HG02852 (cell line): ENCODE measurements around the gene PCSK5.

ENCODE experiments used
- ATAC-seq: cut with Tn5 transposase; IDR thresholded peaks from one replicate; pipeline ENCODE4 v1.9.1; 2021; ENCODE audit warnings: mild to moderate bottlenecking, moderate library complexity; ENCODE audit not compliant: unreplicated experiment

The PCSK5 gene

DNA sequence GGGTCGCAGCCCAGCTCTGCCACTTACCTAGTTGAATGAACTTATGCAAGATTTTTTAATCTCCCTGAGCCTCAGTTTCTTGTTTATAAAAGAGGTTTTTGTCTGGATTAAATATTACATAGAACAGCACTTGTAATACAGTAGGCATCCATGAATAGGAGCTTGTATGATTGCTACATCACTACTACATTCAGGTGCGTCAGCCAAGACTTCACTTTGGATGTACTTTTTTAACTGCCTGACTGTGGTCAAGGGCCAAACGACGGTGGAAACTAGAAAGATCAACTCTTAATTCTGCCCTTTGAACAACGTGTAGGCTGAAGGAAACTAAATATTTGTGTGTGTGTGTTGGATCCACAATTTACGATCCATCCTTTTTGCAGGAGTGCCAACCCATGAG lies 330.9 kb downstream of the PCSK5 start:
- no peak for ATAC-seq

DNA sequence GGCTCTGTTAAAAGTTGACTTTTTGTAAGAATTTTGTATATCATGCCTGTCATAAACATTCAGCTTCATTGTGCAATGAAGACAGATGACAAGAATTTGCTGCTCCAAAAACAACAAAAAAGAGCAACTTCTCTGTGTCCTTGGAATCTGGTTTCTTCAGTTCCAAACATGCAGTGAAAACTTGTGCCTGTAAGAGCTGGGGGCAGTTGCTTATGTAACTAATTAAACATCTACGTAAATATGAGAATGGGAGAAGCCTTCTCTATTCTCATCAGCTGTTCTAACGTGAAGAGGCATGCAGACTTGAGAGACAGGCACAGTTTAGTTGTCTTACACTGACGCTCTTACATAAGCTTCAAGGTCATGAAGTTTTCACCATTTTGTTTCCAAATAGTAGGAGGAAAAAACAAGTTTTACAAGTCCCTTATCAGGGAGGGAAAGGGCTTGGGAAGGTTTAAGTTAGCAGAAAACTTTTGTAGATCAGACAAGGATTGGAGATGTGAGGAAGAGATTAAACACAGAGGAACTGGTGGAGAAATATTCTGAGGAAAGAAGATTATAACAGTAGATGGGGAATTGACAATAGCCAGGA lies 333.4 kb downstream of the PCSK5 start:
- no peak for ATAC-seq

GRCh38 chr9:76227156-76227555 lies 336.7 kb downstream of the PCSK5 start:
- no peak for ATAC-seq

- ATAC-seq: no peak
These were observed 340.5 kb downstream of the PCSK5 start for GRCh38 chr9:76231001-76231400.

DNA sequence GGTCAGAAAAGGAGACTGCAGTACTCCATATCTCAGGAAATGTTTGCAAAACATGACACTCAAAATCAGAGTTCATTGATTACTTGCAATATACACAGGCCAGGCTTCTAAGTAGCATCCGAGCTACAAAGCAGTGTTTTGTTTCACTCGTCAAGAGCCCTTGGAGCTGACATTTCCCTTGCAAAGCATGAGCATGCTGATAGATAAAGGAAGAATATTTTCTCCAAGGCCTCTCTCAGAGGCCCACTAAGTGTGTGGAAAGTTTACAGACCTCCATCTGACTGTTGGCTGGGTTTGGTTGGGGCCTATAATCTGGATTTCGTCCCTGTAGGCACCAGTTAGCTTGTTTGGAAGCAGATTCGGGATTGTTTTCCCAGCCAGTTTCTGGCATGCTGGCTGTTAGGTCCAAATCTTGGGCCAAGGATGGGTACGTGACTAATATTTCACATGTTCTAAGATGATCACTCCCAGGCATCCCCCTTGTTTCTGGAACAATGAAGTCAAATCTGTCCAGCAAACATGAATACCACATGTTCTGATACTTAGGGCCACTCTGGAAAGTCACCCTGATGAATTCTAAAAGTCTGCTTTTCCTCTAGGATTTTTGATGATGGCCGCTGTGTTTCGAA lies 342.5 kb downstream of the PCSK5 start:
- no peak for ATAC-seq

DNA sequence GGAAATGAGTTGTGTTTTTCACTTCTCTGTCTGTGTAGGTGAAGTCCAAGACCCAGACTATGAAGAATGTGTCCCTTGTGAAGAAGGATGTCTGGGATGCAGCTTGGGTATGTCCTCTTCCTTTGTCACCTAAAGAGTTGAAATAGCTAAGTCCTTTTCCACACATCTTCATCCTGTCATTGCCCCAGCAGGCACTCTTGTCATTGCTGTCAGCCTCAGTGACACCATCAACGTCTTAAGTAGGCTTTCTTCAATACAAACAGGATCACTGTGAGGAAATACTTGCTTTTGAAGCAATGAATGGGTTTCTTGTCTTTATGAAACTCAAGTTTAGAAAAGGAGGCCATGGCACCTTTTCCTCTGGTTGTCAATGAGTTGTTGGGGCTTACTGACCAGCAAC lies 350.1 kb downstream of the PCSK5 start:
- no peak for ATAC-seq

- ATAC-seq: no peak
These were observed 355.0 kb downstream of the PCSK5 start for GRCh38 chr9:76245518-76245917.

GRCh38 chr9:76246680-76247079 lies 356.2 kb downstream of the PCSK5 start:
- ATAC-seq: no peak

- no peak for ATAC-seq
These were observed 357.0 kb downstream of the PCSK5 start for GRCh38 chr9:76247426-76247825.

GRCh38 chr9:76249309-76249708 lies 358.8 kb downstream of the PCSK5 start:
- no peak for ATAC-seq

- ATAC-seq: no peak
These were observed 365.4 kb downstream of the PCSK5 start for GRCh38 chr9:76255781-76256455.

- ATAC-seq: no peak
These were observed 366.8 kb downstream of the PCSK5 start for GRCh38 chr9:76257311-76257710.

DNA sequence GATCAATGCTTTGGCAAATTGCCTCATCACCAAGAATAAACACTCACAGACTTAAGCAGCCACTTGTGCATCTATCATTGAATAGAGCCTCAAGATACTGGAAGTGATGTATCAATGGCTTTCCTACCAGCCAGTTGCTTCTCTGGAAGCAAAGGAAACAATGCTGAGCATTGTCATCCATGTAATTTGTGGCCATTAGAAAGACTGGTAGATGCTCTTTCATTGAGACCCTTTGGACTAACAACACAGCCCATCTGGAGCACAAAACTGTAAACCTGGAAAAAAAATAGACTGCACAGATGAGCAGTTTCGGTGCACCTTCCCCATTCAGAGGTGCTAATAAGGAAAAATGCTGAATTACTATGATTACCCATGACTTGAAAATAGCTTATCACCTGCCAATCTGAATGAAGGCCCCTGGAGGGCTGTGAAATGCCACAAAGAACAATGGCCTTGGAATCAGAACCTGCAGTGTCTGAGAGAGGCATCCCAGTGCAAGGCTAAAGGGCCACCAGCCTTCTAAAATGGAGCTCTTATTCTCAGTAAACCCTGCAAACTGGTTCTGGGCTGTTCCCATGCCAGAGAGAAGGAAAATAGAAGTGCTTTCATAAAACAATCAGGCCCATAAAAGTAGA lies 376.3 kb downstream of the PCSK5 start:
- ATAC-seq: no peak

GRCh38 chr9:76267284-76267652 lies 376.8 kb downstream of the PCSK5 start:
- no peak for ATAC-seq

DNA sequence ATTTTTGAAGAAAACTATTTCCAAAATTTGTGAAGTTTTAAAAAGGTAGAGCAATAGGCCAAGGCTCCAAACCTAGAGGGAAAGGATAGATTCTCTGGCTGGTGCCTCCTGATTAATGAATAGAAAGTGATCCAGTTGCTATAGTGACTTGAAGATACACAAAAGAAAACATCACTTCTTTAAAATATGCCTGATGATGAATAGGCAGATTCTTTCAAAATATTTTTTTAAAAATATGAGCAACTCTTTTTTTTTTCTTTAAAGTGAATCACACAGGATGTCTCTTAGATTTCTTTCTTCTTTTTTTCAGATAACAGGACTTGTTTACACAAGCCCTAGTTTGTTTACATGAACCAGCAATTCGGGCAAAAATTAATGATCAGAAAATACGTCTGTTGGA lies 379.3 kb downstream of the PCSK5 start:
- ATAC-seq: no peak

DNA sequence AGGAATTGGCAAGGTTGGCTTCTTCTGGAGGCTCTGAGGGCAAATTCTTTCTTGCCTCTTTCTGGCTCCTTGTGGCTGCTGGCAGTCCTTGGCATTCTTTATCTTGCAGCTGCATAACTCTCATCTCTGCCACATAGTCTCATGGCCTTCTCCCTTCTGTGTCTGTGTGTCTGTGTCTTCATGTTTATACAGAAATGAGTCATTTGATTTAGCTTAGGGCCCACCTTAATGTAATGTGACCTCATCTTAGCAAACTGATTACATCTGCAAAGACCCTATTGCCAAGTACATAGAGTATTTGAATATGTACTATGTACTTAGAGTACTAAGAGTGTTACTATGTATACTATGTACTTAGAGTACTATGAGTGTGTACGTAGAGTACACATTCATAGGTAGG lies 381.3 kb downstream of the PCSK5 start:
- ATAC-seq: no peak

DNA sequence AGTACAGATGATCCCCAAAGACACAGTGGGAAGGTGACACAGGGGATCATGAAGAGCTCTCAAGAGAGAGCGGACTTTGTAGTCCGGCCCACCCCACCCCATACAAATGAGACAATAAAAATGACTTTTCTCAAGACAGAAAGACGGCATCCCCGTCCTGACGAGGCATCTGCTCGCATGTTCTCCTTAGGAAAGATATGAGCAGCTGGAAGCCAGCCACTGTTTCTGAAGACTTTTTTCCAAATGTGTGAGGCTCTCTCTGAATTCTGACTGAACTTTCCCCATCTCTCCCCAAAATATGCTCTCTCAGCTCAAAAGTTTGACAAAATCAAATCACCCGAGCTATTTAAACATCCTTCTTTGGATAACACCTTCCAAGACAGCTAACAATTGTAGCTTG lies 398.6 kb downstream of the PCSK5 start:
- no peak for ATAC-seq

DNA sequence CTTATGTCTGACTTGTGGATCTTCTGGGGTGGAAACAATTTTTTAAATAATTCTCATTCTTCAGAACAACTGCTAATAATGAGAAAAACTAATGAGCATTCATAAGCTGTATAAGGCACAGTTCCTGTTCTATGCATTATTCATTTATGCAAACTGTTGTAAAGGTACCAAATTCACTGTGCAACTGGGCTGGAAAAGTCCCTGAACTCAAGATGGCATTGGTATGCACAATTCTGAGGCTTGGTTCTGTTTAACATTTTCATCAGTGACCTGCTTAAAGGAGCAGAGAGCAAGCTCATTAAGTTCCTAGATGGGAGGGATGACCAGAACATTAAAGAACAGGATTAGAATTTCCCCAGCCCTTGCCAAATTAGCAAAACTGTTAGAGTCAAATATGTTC lies 399.2 kb downstream of the PCSK5 start:
- no peak for ATAC-seq

DNA sequence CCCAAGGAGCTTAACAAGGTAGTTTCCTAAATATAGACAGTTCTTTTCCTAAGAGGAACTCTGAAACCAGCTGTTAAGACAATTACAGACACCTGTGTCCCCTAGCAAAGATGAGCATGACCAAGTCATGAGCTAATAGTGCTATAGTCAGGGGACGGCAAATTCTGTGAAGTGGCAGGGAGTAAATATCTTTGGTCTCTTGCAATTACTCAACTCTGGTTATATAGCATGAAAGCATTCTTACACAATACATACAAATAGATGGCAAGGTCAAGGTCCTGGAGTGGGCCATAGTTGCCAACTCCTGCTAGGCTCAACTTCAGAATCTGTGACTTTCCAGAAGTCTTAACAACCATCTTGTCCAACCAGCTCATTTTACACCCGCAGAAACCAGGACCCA lies 400.1 kb downstream of the PCSK5 start:
- no peak for ATAC-seq

DNA sequence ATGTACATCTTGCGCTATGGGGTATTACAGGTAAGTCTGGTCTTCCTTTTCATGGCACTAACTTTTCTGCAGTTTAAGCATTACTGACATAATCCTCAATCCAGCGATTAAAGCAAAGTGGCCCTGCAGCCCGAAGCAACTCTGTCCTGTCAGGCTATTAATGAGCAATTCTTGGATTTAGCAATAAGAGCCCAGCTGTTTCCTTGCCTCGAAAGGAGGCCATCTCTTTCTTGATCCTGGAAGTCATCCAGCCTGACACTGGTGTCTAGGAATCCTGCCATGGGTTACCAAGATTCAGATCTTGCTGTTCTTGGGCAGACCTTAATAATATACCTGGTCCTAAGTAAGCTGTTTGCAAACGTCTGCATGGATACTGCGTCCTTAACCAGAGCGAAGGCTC lies 401.8 kb downstream of the PCSK5 start:
- no peak for ATAC-seq

DNA sequence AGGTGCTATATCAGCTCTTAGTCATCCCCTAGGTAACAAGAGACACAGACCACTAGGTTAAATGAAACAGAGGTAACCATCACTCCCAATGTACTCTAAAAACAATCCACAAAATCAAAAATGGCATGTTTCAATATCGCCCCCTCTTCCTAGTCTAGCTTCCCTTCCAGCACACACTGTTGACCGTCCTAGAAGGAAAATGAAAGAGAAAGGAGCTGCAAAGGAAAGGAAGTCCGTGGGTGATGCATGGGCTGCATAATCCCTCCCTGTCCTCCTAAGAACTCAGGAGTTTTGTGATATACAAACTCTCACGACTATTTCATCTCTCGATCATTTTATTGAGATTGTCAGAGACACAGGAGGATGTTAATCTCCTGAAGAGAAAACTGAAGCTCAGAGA lies 402.2 kb downstream of the PCSK5 start:
- no peak for ATAC-seq

DNA sequence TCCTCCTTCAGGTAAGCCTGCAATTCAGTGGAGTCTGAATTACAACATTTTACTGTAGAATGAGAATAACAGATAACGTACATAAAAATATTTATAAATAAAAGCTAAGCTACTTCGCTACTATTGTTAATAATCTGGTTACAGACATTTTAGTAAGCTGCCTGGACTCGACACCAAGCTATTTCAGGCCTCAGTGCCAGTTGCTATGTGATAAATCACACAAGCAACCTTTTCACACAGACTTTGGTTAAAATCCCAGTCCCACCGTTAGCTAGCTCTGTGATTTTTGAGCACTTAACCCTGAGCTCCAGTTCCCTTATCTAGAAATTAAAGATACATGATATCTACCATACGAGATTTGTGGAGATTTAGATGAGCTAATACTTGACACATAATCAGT lies 403.8 kb downstream of the PCSK5 start:
- no peak for ATAC-seq
